ENCODE results near the gene SULT1A2.

DNA sequence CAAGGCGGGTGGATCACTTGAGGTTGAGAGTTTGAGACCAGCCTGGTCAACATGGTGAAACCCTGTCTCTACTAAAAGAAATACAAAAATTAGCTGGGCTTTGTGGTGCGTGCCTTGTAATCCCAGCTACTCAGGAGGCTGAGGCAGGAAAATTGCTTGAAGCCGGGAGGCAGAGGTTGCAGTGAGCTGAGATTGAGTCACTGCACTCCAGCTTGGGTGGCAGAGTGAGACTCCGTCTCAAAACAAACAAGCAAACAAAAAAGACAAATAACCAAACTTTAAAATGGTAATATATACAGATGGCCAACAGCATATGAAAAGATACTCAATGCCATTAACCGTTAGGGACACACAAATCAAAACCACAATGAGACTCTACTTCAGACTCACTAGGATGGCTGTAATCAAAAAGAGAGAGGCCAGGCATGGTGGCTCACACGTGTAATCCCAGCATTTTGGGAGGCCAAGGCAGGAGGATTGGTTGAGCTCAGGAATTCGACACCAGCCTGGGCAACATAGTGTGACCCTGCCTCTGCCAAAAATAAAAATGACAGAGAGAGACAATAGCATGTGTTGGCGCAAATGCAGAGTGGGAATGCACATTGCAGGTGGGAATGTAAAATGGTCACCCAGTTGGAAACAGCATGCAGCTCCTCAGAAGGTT is 21.3 kb downstream of the SULT1A2 start:
- TF ChIP-seq POLR2A (IDR thresholded peaks at IDR 0.05), result no peak
- TF ChIP-seq, protein P1, sequence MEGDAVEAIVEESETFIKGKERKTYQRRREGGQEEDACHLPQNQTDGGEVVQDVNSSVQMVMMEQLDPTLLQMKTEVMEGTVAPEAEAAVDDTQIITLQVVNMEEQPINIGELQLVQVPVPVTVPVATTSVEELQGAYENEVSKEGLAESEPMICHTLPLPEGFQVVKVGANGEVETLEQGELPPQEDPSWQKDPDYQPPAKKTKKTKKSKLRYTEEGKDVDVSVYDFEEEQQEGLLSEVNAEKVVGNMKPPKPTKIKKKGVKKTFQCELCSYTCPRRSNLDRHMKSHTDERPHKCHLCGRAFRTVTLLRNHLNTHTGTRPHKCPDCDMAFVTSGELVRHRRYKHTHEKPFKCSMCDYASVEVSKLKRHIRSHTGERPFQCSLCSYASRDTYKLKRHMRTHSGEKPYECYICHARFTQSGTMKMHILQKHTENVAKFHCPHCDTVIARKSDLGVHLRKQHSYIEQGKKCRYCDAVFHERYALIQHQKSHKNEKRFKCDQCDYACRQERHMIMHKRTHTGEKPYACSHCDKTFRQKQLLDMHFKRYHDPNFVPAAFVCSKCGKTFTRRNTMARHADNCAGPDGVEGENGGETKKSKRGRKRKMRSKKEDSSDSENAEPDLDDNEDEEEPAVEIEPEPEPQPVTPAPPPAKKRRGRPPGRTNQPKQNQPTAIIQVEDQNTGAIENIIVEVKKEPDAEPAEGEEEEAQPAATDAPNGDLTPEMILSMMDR (IDR thresholded peaks at IDR 0.05), result no peak

All from body of pancreas (tissue), 4 donors.